NCI-H146 treated with DMSO at 0.1 percent for 48 hours (cell line): Measurements from ENCODE around the gene SLC47A1.
"Not testable (repeated sequence)": the region's sequence is repeated elsewhere in the genome, so short reads cannot be mapped to it uniquely, and the experiment has no call there.

ENCODE experiments used
- DNase-seq: peaks from one replicate; lab custom pipeline; 2025; ENCODE audit not compliant: unreplicated experiment; lab: John Stamatoyannopoulos, UW

Gene SLC47A1

DNA sequence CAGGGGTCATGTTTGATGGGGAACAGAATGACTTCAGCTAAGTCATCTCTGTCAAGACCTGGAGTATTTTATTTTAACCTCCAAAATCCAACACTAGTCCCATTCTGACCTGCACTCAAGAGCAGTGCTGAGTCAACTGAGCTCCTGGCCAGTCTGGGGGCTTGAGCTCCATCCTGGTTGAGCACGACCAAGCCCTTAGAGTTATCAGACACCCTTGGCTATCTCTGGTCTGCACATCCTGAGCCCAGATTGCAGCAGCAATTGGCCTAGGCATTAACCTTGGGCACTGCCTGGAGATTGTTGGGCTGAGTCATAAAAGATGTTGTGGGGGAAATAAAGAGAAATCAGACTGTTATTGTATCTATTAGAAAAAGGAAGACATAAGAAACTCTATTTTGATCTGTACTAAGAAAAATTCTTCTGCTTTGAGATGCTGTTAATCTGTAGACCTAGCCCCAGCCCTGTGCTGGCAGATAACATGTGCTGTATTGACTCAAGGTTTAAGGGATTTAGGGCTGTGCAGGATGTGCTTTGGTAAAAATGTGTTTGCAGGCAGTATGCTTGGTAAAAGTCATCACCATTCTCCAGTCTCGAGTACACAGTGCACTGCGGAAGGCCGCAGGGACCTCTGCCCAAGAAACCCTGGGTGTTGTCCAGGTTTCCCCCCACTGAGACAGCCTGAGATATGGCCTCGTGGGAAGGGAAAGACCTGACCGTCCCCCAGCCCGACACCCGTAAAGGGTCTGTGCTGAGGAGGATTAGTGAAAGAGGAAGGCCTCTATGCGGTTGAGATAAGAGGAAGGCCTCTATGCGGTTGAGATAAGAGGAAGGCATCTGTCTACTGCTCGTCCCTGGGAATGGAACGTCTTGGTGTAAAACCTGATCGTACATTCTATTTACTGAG is 14.0 kb upstream of the SLC47A1 start:
- DNase-seq = not testable (repeated sequence)

DNA sequence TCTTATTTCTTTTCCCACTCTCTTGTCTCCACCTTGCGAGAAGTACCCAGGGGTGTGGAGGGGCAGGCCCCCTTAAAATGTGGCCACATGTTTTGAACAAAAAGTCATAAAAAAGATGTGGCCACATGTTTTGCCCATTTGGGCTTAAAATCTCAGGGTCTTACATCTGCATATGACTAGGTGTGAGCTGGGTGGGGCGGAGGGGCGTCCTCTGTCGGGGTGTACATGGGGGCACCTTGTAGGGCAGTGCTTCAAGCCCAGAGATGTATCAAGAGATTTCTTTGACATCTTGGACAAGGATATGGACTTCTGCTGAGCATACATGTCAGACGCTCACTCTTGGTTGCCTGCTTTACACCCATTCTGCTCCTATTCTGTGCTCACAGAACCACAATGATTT is 13.0 kb upstream of the SLC47A1 start:
- no peak for DNase-seq

DNA sequence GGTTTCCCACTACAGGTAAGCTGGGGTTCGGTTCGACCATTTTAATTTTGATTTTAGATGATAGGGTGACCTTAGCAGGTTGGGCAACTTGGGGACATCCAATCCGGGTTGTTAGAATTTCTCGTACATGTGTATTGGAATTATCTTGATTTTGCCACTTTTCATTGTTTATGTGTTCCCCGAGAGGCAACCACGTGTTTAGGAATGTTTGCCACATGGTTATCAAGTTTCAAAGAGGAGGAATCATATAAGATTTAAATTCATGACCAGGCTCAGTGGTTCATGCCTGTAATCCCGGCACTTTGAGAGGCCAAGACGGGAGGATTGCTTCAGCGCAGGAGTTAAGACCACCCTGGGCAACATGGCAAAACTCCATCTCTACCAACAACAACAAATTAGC is 10.0 kb upstream of the SLC47A1 start:
- DNase-seq = no peak

DNA sequence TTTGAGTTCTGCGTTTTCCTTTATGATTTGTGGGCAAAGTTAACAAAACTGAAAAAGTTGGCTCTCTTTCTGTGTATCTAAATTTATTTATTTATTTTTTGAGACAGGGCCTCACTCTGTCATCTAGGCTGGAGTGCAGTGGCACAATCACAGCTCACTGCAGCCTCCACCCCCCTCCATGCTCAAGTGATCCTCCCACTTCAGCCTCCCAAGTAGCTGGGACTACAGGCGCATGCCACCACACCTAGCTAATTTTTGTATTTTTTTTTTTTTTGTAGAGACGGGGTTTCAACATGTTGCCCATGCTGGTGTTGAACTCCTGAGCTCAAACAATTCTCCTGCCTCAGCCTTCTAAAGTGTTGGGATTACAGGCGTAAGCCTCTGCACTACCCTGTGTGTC is 6.7 kb upstream of the SLC47A1 start:
- DNase-seq = not testable (repeated sequence)

DNA sequence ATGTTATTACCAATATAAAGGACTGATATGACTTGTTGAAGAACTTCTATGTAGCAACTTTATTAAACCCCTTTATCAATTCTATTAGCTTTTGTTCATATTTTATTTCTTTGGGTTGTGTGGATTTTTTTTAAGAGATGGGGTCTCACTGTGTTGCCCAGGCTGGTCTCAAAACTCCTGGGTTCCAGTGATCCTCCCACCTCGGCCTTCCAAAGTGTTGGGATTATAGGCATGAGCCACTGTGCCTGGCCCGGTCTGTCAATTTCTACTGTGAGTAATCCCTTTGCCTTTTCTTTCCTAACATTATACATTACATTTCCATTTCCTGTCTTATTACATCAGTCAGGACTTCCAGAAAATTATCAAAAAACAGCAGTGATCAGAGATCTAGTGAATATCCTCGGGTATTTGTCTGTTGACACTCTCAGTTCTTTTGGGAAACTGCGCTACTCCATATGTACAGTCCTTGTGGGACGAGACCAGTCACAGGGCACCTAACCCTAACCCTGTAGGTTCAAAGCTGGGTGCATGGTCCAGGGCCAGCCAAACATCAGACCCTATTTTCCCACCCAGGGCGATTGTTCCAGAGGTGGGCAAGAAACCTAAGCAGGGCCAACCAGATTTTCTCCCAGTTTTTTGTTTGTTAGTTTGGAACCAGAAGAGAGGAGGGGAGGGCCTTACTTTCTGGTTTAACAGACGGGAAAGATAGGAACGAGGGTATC is 1.7 kb upstream of the SLC47A1 start:
- no peak for DNase-seq

DNA sequence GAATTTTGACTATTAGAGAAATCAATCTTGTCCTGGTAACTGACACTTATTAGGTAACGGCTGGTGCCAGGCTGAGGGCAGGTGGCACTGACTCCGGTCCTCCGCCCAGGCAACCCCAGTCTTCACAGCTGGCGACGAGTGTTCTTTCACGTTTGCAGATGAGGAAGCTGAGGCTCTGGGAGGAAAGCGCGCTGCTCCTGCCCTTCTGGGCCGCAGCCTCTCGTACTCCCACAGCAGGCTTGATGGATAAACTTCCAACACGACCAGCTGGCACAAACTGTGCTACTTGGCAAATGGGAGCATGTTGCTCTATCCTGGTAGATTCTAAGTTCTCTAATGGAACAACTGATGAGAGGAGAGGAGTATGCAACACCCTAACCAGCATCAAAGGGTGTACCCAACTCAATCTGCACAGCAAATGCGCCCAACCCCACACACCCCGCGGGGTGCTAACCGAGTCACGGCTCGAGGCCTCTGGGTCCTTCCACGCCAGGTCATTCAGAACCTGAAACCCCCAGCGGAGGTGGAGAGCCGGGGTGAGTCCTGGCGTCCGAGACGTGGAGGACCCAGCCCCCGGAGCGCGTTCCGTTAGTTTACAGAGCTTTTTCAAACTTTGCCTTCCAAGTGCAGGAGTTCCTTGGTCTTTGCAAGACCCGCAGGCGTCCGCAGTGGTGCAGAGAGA is 477 bp upstream of the SLC47A1 start:
- DNase-seq = no peak

DNA sequence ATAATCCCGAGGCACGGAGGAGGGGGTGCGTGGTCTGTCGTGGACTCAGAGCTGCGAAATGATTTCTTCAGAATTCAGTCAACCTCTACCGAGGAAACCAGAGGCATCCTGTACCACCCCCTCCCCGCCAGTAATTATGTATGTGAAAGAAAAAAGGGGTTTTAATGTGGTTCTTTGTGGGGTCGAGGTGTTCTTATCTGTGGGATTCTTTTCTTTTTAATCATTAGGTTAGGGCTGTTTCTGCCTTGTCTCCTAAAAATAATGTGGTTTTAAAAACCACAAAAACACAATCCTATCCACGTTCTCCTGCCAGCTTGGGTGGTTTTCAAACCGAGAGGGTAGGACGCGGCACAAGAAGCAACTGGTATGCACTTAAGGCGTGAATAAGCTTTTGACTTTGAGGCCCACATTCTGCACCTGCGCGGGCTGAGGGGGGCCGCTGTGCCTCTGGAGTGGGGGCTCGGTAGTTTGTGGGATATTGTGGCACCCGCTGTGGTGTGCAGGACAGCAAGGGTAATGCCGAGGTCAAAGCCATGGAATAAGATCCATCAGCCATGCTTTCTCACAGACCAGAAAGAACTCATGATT is 1.0 kb downstream of the SLC47A1 start:
- no peak for DNase-seq

DNA sequence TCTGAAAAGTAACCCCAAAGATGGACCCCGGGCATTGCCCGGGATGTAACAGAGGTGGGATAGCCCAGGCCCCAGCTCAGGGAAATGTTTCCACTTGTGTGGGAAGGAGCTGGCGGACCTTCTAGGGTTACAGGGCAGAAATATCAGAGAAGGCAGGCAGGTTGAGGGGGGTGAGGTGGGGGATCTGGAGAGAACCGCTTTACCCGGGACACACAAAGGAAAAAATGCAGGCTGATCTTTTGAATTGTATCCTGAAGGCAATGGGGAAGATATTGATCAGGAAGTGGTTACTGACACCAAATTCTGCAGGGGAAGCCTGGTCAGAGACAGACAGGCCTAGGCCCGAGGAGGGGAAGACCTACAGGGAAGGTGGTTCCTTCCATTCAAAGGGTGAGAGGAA is 3.5 kb downstream of the SLC47A1 start:
- DNase-seq = no peak

DNA sequence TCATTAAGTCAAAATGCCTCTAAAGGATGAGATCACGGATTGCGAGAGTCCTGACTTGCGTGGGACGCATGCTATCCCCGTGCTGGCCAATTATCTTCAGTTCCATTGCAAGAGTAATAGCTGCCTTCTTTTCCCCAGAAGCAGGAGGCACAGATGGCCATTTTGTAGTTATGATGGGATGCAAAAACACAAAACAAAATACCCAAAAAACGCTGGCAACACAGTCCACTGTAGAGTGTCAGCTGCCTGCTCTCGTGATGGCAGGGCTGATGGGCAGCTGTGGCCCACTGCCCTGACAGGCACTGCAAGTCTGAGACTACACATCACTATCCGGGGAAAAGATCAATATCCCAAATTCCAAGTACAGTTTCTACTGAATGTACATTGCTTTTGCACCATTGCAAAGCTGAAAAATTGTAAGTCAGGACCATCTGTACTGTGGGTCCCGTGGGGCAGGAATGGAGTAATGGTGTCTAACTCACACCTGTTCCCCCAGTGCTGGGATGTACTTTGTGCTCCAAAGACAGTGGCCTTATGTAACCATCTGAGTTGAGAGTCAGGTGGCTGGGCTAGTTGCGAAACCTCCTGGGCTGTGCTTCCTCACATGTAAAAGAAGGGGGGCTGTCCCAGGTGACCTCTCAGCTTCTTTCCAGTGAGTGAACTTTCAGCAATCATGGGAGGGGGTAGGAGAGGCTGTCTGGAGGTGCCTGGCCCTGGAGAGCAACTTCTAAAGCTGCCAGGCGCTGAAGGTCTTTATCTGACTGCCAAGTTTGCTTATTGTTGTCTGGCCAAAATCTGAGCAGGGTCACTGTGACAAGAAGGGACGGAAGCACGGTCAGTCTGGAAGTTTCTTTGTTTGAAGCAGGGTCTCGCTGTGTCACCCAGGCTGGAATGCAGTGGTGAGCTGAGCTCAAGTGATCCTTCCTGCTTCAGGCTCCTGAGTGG is 4.7 kb downstream of the SLC47A1 start:
- no peak for DNase-seq

DNA sequence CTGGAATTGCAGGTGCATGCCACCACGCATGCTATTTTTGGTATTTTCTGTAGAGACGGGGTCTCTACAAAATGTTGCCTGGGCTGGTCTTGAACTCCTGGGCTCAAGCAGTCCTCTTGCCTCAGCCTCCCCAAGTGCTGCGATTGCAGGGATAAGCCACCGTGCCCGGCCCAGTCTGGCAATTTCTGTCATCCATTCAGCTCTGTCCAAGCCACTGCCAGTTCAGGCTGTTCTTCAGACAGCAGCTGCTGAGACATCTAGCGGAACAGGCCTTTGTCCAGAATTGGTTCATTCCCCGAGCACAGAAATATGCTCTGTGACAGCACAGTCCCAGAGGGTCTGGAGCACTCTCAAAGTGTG is 5.4 kb downstream of the SLC47A1 start:
- no peak for DNase-seq

DNA sequence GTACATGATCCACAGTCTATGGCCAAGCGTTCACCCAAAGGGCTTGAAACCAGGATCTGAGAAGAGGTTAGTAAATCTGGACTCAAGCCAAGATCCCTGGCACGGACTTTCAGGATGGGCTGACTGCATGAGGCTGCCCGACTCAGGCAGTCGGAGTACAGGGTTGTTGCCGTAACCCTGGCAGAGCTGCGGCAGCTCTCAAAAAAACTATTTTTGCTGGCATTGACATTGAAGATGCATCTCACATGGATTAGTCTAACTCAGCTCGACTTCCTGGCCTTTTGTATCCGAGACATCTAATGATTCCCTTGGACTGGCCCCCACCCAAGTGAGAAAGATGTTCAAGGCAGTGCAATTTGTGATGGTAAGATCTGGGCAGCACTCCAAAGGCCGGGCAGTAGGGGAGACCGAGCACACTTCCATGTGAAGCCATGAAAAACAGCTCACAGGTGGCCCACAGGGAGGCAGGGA is 6.2 kb downstream of the SLC47A1 start:
- DNase-seq = no peak

DNA sequence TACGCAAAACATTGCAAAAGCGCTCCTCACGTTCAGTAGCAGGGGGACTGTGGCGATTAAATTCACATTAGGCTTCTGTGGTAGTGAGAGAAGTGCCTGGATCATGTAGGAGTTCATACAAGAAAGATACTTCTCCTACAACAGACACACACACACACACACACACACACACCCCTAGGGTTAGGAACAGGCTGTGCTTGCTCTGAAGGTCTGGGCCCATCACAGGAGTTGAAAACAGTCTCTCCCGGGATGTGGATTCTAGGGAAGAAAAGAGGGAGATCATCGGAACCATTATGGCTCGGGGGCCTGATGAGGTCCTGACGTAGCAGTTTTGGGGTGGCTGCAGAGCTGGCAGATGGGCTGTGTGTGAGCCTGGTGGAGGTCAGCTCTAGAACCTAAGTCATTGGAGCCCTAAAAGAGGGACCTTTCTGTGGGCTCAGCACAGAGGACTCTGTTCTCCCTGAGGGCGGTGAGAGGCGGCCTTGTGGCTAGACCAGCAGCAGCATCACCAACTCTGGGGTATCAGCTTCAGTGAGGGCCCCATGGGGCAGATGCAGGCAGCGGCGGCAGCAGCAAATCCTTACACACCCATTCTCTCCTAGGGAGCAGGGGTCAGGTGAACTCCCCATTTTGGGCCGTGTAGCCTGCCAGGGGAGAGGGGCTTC is 7.2 kb downstream of the SLC47A1 start:
- DNase-seq = no peak

DNA sequence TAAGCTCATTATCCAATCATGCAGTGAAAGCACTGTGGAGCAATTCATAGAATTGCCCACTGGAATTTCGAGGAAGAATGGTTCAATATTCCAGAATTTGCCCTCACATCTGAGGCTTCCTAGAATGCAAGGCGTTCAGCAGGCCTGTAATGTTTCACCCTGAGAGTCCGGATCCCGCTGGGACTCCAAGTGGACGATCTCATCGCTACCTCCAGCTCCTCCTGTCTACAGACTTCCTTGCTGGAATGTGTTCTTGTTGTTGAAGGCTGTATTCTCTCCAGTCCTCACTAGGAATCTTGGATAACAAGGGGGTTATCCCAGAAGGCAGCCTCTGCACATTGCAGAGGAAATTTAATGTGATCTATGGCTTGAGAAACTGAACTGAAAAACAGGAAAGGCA is 7.8 kb downstream of the SLC47A1 start:
- no peak for DNase-seq

DNA sequence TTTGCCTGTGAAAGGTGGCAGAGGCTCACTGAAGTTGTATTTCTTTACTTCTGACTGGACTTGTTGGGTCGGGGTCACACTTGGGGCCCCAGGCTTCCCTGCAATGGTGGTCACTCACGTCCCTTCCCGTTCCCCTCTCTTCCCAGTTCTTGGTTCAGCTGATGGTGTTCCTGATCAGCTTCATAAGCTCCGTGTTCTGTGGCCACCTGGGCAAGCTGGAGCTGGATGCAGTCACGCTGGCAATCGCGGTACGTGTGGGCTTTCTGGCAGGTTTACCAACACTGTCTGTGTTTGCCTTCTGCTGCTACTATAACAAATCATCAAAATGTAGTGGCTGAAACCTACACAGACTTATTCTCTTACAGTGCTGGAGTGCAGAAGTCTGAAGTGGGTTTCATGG is 8.6 kb downstream of the SLC47A1 start:
- DNase-seq = no peak

DNA sequence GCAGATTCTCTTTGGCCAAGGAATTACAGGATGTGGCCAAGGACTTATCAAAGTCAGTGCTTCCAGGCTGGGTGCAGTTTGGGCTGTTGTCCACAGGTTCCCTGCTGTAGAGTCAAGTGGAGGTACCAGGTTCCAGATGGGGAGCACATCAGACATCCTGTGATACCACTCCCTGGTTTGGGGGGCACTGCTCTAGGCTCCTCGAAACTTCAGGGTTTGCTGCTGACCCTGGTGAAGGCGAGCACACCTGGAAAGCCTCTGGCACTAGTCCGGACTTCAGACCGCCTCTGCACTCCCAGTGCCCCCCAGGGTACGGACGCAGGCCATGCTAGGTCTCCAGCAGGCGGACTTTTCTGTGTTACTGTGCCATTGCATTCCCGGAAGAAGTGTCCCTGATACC is 10.7 kb downstream of the SLC47A1 start:
- DNase-seq = no peak

DNA sequence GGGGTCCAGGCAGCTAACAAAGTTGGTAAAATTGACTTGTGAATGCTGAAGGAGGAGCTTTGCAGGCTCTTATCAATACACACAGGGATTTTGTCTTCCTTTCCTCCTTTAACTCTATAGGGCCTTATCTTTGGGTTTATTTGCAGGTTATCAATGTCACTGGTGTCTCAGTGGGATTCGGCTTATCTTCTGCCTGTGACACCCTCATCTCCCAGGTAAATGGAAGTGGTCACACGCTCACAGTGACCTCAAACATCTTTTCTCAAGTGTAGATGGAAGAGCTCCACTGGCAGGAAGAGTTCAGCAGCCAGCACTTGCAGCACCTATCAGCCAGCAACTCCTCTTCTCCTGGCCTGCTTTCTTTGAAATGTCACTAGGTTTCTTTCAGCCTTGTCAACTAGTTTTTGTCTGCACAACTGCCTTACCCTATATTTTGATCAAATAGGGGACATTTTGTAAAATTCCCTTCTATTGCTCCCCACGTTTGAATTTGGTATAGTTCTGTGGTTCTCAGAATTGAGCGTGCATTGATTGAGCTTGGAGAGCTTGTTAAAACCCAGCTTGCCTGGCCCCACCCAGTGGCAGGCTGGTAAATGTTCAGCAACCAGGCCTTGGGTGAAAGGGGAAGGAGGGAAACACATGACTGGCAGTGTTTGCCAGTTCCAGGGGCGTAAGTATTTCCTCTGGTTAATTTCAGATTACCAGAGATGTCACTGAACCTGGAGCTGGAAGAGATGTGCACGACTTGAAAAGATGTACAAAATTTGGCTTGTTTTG is 12.8 kb downstream of the SLC47A1 start:
- DNase-seq = no peak

DNA sequence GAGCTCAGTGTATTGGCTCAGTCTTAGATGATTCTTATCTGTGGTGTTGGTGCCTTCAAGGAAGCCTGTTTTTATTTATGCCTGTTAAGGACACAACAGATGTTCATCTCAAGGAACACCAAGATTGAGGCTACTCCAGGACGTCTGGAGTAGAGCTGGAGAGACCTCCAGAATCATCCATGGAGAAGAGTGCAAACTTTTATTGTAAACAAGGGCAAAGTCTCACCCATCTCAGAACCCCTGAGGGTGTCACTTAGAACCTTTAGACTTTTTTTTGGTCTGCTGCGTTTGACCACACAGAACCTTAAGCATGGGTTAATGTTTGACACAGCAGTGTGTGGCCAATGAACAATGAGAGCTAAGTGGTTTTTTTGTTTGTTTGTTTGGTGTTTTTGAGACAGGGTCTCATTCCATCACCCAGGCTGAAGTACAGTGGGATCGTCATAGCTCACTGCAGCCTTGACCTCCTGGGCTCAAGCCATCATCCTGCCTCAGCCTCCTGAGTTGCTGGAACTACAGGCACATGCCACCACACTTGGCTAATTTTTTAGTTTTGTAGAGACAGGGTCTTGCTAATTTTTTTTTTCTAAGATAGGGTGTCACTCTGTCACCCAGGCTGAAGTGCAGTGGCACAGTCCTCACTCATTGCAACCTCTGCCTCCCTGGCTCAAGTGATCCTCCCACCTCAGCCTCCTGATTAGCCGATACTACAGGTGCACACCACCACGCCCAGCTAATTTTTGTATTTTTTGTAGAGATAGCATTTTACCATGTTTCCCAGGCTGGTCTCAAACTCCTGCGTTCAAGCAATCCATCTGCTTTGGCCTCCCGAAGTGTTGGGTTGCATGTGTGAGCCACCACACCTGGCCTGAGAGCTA is 16.3 kb downstream of the SLC47A1 start:
- no peak for DNase-seq

DNA sequence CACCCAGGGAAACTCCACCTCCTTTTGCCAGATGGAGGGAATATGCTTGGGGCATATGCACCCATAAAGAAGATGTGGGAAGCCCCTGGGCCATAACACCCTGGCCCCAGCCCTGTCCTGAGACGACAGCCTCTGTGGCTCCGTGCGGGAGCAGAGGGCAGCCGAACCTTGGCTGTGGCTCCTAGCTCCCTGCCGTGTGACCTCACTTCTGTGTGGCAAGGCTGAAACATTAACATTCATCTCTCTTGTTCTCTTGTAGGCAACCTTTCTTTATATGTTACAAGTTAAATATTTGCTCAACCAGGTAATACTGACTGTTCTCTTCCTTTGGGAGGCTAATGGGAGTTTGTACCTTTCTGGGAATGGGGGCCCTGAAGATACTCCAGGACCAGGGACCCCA is 17.5 kb downstream of the SLC47A1 start:
- DNase-seq = no peak
